ENCODE data around the gene PIK3C2G. TPM values are rescaled to one million over a fixed set of nuclear protein-coding genes. Genes with fewer than 3 reads are reported as not detected.

Gene PIK3C2G
- total RNA-seq, 1 donor from 2014 or later = not detected

DNA sequence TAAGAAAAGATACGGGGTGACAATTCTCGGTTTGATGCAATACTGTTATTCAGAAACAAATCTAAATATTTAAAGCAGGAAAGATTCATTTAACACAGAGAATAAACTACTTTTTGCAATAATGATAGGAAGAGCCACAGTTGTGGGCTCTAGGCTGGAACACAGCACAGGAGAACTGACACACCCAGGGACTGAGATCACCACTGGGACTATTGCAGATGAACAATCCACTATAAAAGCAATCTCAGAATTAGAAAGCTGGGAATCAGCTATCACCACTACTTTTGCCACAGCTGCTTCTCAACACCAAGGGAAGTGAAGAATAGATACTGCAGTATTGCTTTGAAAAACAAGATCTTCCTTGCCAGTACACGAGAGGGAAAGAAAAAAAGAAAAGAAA, 4.1 kb upstream of the PIK3C2G start:
- TF ChIP-seq, protein P1, sequence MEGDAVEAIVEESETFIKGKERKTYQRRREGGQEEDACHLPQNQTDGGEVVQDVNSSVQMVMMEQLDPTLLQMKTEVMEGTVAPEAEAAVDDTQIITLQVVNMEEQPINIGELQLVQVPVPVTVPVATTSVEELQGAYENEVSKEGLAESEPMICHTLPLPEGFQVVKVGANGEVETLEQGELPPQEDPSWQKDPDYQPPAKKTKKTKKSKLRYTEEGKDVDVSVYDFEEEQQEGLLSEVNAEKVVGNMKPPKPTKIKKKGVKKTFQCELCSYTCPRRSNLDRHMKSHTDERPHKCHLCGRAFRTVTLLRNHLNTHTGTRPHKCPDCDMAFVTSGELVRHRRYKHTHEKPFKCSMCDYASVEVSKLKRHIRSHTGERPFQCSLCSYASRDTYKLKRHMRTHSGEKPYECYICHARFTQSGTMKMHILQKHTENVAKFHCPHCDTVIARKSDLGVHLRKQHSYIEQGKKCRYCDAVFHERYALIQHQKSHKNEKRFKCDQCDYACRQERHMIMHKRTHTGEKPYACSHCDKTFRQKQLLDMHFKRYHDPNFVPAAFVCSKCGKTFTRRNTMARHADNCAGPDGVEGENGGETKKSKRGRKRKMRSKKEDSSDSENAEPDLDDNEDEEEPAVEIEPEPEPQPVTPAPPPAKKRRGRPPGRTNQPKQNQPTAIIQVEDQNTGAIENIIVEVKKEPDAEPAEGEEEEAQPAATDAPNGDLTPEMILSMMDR (IDR thresholded peaks at IDR 0.05) = no peak
- H3K27ac ChIP-seq = no peak overlapping the region
- no peaks in the 10 kb centered on the region for H3K9me3 ChIP-seq
- H3K4me3 ChIP-seq = no peak overlapping the region
- intact Hi-C loops (cut with DNase I) = no loop called here
- H3K36me3 ChIP-seq = no peaks in the 10 kb centered on the region
- no peaks in the 10 kb centered on the region for H3K4me1 ChIP-seq
- no peaks in the 10 kb centered on the region for H3K27me3 ChIP-seq
- no peak for DNase-seq (ENCODE audit: low spot score in 2 of 2)

DNA sequence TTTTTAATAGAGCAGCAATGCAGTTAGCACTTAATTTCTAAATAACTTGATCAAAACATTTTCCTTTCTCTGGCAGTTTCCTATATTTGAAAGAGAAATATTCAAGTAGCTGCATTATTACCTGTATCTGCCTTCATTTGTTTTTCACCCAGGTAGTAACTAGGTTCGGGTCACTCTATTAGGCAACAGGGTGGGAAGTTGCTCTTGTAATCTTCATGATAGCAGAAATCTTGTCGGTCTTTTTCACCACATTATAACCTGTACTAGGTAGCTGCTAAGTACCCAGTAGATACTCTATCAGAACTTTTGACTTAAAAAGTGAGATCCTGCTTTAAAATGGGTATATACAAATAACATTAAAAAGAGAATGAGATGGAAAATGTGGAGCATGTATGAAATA, 2.4 kb upstream of the PIK3C2G start:
- Histone ChIP-seq H3K4me3 (no peak overlapping the region), H3K27ac (no peak overlapping the region), H3K36me3 (no peaks in the 10 kb centered on the region), H3K9me3 (no peaks in the 10 kb centered on the region), H3K27me3 (no peaks in the 10 kb centered on the region), H3K4me1 (no peaks in the 10 kb centered on the region)
- intact Hi-C loops (cut with DNase I) = no loop called here
- no peak for DNase-seq (ENCODE audit: low spot score in 2 of 2)
- TF ChIP-seq, protein P1 (IDR thresholded peaks at IDR 0.05) = no peak

DNA sequence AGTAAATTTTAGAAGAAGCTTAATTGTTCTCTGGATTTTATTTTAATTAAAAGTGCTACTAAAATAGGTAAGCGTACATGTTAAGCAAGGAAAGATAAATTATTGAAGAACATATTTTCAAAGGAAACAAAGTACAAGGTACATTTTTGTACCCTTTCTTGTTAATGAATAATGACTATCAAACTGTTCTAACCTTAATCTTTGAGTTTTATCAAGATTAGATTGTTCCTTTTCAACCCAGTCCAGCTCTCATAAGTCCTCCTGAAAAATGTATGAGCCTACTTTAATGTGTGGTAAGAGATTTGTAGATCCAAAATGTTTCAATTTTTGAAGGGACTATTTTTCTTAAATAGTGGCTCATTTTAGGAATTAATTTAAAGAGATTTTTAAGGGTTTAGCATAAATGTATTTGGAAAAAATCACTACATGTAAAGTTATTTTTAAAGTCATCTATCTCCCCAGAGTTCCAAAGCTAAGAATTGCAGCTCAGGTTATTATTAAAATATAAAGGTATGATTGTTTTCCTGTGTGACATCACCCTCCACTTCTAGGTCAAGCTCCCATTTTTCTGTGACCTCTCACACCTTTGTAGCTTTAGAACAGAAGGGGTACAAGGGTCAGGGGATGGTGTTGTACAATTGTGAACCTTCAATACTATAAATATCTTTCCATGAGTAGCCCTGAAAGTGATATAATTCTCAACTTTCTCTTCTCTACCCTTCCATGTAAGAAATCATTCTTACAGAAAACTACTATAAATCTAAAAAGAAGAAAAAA, 1.2 kb upstream of the PIK3C2G start:
- Histone ChIP-seq H3K4me3 (no peak overlapping the region), H3K4me1 (no peaks in the 10 kb centered on the region), H3K9me3 (no peaks in the 10 kb centered on the region), H3K27me3 (no peaks in the 10 kb centered on the region), H3K27ac (no peak overlapping the region), H3K36me3 (no peaks in the 10 kb centered on the region)
- intact Hi-C loops (cut with DNase I) = no loop called here
- DNase-seq (ENCODE audit: low spot score in 2 of 2) = no peak
- TF ChIP-seq, protein P1 (IDR thresholded peaks at IDR 0.05) = no peak

DNA sequence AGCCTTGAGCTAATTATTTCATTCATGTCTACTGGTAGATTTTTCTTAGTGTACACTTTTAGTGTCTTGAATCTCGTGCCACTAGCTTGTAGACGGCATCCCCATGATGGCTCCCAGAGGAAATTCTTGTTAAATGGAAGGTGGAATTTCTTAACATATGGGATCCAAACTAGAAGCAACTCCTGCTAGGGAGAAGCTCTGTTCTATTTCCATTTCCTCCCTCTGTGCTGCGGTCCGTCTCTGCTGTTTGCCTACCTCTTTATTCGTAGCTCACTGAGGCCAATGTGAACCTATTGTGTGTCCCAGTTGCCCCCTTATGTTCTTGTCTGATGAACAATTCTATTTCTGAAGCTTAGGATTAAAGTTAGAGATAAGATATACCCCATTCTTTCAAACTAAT, 588 bp downstream of the PIK3C2G start:
- TF ChIP-seq, protein P1 (IDR thresholded peaks at IDR 0.05) = no peak
- Histone ChIP-seq H3K27ac (no peak overlapping the region), H3K4me3 (no peak overlapping the region), H3K27me3 (no peaks in the 10 kb centered on the region), H3K9me3 (no peaks in the 10 kb centered on the region), H3K4me1 (no peaks in the 10 kb centered on the region), H3K36me3 (no peaks in the 10 kb centered on the region)
- intact Hi-C loops (cut with DNase I) = no loop called here
- DNase-seq (ENCODE audit: low spot score in 2 of 2) = no peak

DNA sequence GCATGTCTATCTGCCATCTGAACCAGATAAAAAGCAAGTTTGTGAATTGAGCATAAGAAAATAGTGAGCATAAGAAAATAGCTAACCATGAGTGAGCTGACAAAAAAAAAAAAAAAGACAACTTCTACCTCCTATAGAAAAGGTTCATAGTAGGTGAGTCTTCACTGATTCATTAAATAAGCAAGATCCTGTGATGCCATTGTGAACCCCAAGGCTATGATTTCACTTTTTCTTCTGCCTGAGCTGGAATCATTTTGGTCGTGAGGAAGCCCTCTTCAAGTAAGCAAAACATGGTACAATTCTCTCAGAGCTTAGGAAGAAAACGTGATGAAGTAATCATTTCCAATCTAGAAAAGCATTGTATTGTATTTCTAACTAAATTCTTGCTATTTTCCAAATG, 1.2 kb downstream of the PIK3C2G start:
- Histone ChIP-seq H3K9me3 (no peaks in the 10 kb centered on the region), H3K27ac (no peak overlapping the region), H3K4me1 (no peaks in the 10 kb centered on the region), H3K36me3 (no peaks in the 10 kb centered on the region), H3K27me3 (no peaks in the 10 kb centered on the region), H3K4me3 (no peak overlapping the region)
- TF ChIP-seq, protein P1 (IDR thresholded peaks at IDR 0.05) = no peak
- intact Hi-C loops (cut with DNase I) = no loop called here
- DNase-seq (ENCODE audit: low spot score in 2 of 2) = no peak
